HCT116 (cell line): ENCODE measurements around the gene ERC1. TPM values are rescaled to one million over a fixed set of nuclear protein-coding genes. Genes with fewer than 3 reads are reported as not detected.

Source experiments
- ATAC-seq: fragments of 200-7000 bp; cut with Tn5 transposase; 2 replicates; pipeline ENCODE4 v1.9.1; 2020; ENCODE audit warnings: mild to moderate bottlenecking, moderate library complexity
- BruUV-seq: library from RNA; stranded (reverse); fragments of 400-500 nt; replicated peaks from 2 replicates; lab custom pipeline; 2021; lab: Mats Ljungman, UMichigan
- CTCF ChIA-PET: fragments of 300-600 bp; sonication (Branson Sonifier 250); formaldehyde crosslinking; loops from one replicate; lab custom pipeline; 2021; ENCODE audit warnings: antibody characterized with exemption; lab: Charles Lee
- POLR2A ChIA-PET: fragments of 300-600, 350-600 bp; sonication (Branson Sonifier 250); formaldehyde crosslinking; loops from one replicate; lab custom pipeline; 2021; ENCODE audit warnings: antibody characterized with exemption; lab: Charles Lee
- RAD21 ChIA-PET, 2 experiments: fragments of 300-600 bp; sonication (Branson Sonifier 250); formaldehyde crosslinking; loops; one replicate each; lab custom pipeline; 2023; ENCODE audit warnings: low total read pairs in 2 of 2; ENCODE audit not compliant: uncharacterized antibody in 2 of 2, unreplicated experiment in 2 of 2, low non-redundant PET in 1 of 2; lab: Charles Lee
- DNase-seq: peaks from one replicate; pipeline ENCODE4 v3.0.0-alpha.2; 2010; ENCODE audit warnings: low read depth, low spot score
- H2AFZ ChIP-seq: fragments of 200-600 bp; shearing (Covaris generic), sonication (generic); 2 replicates; pipeline ENCODE4 v1.6.1; 2017; ENCODE audit warnings: low read depth, mixed run types, mixed read lengths, antibody characterized with exemption, low read length; ENCODE audit not compliant: poor library complexity, severe bottlenecking
- H3K27ac ChIP-seq: 2 replicates; pipeline ENCODE4 v1.5.1; 2012; ENCODE audit warnings: low read depth, low read length
- H3K27me3 ChIP-seq: fragments of 200-600 bp; sonication (generic); 2 replicates; pipeline ENCODE4 v1.6.1; 2016; ENCODE audit warnings: mixed run types, low read length, mixed read lengths; ENCODE audit not compliant: insufficient read depth
- H3K36me3 ChIP-seq, 2 experiments: fragments of 200-500 bp in 1 of 2; fragments of 200-600 bp in 1 of 2; sonication (Bioruptor generic) in 1 of 2; sonication (generic) in 1 of 2; 2 replicates each; pipeline versions ENCODE4 v1.5.1 to v1.6.1; 2014 to 2016; ENCODE audit warnings: low read length in 2 of 2, inconsistent platforms in 1 of 2, mixed read lengths in 1 of 2, mixed run types in 1 of 2; ENCODE audit not compliant: insufficient read depth in 2 of 2, control insufficient read depth in 1 of 2
- H3K4me1 ChIP-seq, 2 experiments: fragments of 200-600 bp in 1 of 2; sonication (generic) in 1 of 2; 2 replicates each; pipeline versions ENCODE4 v1.5.1 to v1.6.1; 2012 to 2017; ENCODE audit warnings: low read length in 2 of 2, inconsistent platforms in 1 of 2, mild to moderate bottlenecking in 1 of 2, mixed read lengths in 1 of 2, mixed run types in 1 of 2, moderate library complexity in 1 of 2; ENCODE audit not compliant: insufficient read depth in 2 of 2, control insufficient read depth in 1 of 2
- H3K4me2 ChIP-seq: fragments of 200-600 bp; sonication (generic); 2 replicates; pipeline ENCODE4 v1.6.1; 2017; ENCODE audit warnings: mixed run types, low read length, mixed read lengths
- H3K4me3 ChIP-seq, 2 experiments: fragments of 200-600 bp in 1 of 2; sonication (generic) in 1 of 2; replicated peaks in 1 of 2; 2 replicates each; pipeline ENCODE4 v1.5.1; 2011 to 2016; ENCODE audit warnings: low read length in 2 of 2, control low read depth in 1 of 2, low read depth in 1 of 2, mild to moderate bottlenecking in 1 of 2, mixed read lengths in 1 of 2, mixed run types in 1 of 2
- H3K79me2 ChIP-seq: fragments of 200-600 bp; sonication (generic); 2 replicates; pipeline ENCODE4 v1.6.1; 2017; ENCODE audit warnings: mild to moderate bottlenecking, mixed run types, low read length, moderate library complexity, mixed read lengths; ENCODE audit not compliant: insufficient read depth
- H3K9ac ChIP-seq: fragments of 200-600 bp; sonication (generic); 2 replicates; pipeline ENCODE4 v1.6.1; 2016; ENCODE audit warnings: low read length, mixed read lengths
- H3K9me2 ChIP-seq: fragments of 200-600 bp; sonication (generic), shearing (Covaris generic); 2 replicates; pipeline ENCODE4 v1.6.1; 2017; ENCODE audit warnings: mixed run types, mild to moderate bottlenecking, moderate library complexity; ENCODE audit not compliant: insufficient read depth
- H3K9me3 ChIP-seq, 2 experiments: fragments of 200-500 bp in 1 of 2; fragments of 200-600 bp in 1 of 2; sonication (Bioruptor generic) in 1 of 2; sonication (generic) in 1 of 2; 2 replicates each; pipeline ENCODE4 v1.6.1; 2014 to 2017; ENCODE audit warnings: low read length in 2 of 2, mixed read lengths in 2 of 2, inconsistent platforms in 1 of 2, low read depth in 1 of 2, mild to moderate bottlenecking in 1 of 2, mixed run types in 1 of 2, moderate library complexity in 1 of 2; ENCODE audit not compliant: control insufficient read depth in 1 of 2, insufficient read depth in 1 of 2
- H4K20me1 ChIP-seq: fragments of 200-600 bp; sonication (generic), shearing (Covaris generic); 2 replicates; pipeline ENCODE4 v1.6.1; 2017; ENCODE audit warnings: mixed run types, mild to moderate bottlenecking, moderate library complexity; ENCODE audit not compliant: insufficient read depth
- EGR1 ChIP-seq: IDR thresholded peaks from 2 replicates; pipeline ENCODE4 v1.6.1; 2012; ENCODE audit warnings: low read depth
- ELF1 ChIP-seq: IDR thresholded peaks from 2 replicates; pipeline ENCODE4 v1.6.1; 2012; ENCODE audit warnings: low read depth, borderline replicate concordance
- EZH2 ChIP-seq: fragments of 200-600 bp; sonication (generic); IDR thresholded peaks from 2 replicates; pipeline ENCODE4 v1.6.1; 2017; ENCODE audit warnings: antibody characterized with exemption, mixed run types
- JUND ChIP-seq: IDR thresholded peaks from 2 replicates; pipeline ENCODE4 v1.6.1; 2012
- MAX ChIP-seq: IDR thresholded peaks from 2 replicates; pipeline ENCODE4 v1.6.1; 2012
- POLR2A ChIP-seq: IDR thresholded peaks from 2 replicates; pipeline ENCODE4 v1.7.0; 2011; ENCODE audit warnings: borderline replicate concordance; ENCODE audit not compliant: insufficient read depth, insufficient read length; ENCODE audit errors: extremely low read depth
- POLR2AphosphoS5 ChIP-seq: IDR thresholded peaks from 2 replicates; pipeline ENCODE4 v1.6.1; 2011; ENCODE audit warnings: mild to moderate bottlenecking, low read depth, low read length, moderate library complexity
- REST ChIP-seq: IDR thresholded peaks from 2 replicates; pipeline ENCODE4 v1.6.1; 2012; ENCODE audit warnings: low read depth
- SRF ChIP-seq: IDR thresholded peaks from 2 replicates; pipeline ENCODE4 v1.6.1; 2012; ENCODE audit warnings: low read depth
- TCF7L2 ChIP-seq: IDR thresholded peaks from 2 replicates; pipeline ENCODE4 v1.7.0; 2011; ENCODE audit warnings: borderline replicate concordance, inconsistent platforms; ENCODE audit not compliant: insufficient read depth, insufficient read length; ENCODE audit errors: extremely low read depth
- YY1 ChIP-seq: IDR thresholded peaks from 2 replicates; pipeline ENCODE4 v1.6.1; 2011; ENCODE audit warnings: low read length, low read depth, moderate library complexity, mild to moderate bottlenecking; ENCODE audit not compliant: insufficient replicate concordance; ENCODE audit errors: extremely low read depth
- ZFX ChIP-seq: fragments of 450-650 bp; IDR thresholded peaks from 2 replicates; pipeline ENCODE4 v1.6.1; 2017
- intact Hi-C: fragments of 100-400 bp; cut with micrococcal nuclease; formaldehyde crosslinking; loops from 2 replicates; pipeline ENCODE4 v1.10.0; 2022
- total RNA-seq: library from RNA; stranded (reverse); gene quantifications from one replicate; pipeline ENCODE4 v1.2.1, GENCODE V29; 2021; ENCODE audit not compliant: unreplicated experiment
- TF ChIP-seq, protein P1 (sequence below), 3 experiments: fragments of 200-600 bp in 1 of 3; sonication (generic) in 1 of 3; IDR thresholded peaks in 2 of 3; conservative IDR thresholded peaks in 1 of 3; 2 replicates each; pipeline ENCODE4 v1.5.1; 2012 to 2017; ENCODE audit warnings: low read depth in 2 of 3, low read length in 2 of 3, antibody characterized with exemption in 1 of 3, borderline replicate concordance in 1 of 3, control low read depth in 1 of 3, mild to moderate bottlenecking in 1 of 3, mixed read lengths in 1 of 3, mixed run types in 1 of 3, moderate library complexity in 1 of 3; ENCODE audit not compliant: insufficient read depth in 1 of 3

Gene ERC1
- total RNA-seq, 1 experiment from 2014 or later: 41.9 TPM

- no peak for TF ChIP-seq REST
- TF ChIP-seq MAX: no peak
- TF ChIP-seq EGR1: no peak
- no peak for TF ChIP-seq POLR2A
These were observed 185.2 kb downstream of the ERC1 start (continued) for GRCh38 chr12:1176191-1176590.

DNA sequence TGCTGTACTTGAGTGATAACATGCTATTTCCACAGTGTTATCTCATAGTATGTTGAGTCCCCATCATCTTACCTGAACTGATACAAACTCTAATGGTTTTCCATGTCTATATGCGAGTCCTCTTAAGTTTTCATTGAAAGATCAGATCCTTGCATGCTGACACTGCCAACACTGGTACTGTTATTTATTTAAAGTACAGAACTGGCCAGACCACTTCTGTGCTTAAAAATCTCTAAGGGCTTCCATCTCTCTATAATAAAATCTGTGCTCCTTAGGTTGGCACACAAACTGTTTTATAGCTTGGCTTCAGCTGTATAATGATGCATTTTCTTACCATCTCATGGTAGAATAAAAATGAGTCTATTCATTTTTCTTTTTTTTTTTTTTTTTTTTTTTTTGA, 188.1 kb downstream of the ERC1 start:
- Histone ChIP-seq H3K27me3 (no peaks in the 10 kb centered on the region), H3K36me3 (no peaks in the 10 kb centered on the region), H3K27ac (no peak overlapping the region), H3K9me2 (no peaks in the 10 kb centered on the region), H2AFZ (no peak overlapping the region), H3K79me2 (no peaks in the 10 kb centered on the region), H4K20me1 (no peaks in the 10 kb centered on the region), H3K9ac (no peak overlapping the region), H3K4me3 (no peak overlapping the region), H3K9me3 (no peaks in the 10 kb centered on the region), H3K4me1 (peaks cover 2 to 5% of the 10 kb centered on the region in 2 experiments; a peak in 3 of 4 replicates), H3K4me2 (no peak overlapping the region)
- ATAC-seq (no peak), DNase-seq (no peak)
- no peak for TF ChIP-seq JUND
- no peak for TF ChIP-seq ZFX
- TF ChIP-seq, protein P1, sequence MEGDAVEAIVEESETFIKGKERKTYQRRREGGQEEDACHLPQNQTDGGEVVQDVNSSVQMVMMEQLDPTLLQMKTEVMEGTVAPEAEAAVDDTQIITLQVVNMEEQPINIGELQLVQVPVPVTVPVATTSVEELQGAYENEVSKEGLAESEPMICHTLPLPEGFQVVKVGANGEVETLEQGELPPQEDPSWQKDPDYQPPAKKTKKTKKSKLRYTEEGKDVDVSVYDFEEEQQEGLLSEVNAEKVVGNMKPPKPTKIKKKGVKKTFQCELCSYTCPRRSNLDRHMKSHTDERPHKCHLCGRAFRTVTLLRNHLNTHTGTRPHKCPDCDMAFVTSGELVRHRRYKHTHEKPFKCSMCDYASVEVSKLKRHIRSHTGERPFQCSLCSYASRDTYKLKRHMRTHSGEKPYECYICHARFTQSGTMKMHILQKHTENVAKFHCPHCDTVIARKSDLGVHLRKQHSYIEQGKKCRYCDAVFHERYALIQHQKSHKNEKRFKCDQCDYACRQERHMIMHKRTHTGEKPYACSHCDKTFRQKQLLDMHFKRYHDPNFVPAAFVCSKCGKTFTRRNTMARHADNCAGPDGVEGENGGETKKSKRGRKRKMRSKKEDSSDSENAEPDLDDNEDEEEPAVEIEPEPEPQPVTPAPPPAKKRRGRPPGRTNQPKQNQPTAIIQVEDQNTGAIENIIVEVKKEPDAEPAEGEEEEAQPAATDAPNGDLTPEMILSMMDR (IDR thresholded peaks at IDR 0.05 in 2 of 3, conservative IDR thresholded peaks at IDR 0.05 in 1 of 3; ENCODE audit: borderline replicate concordance in 1 of 3, insufficient read depth in 1 of 3, low read depth in 2 of 3, low read length in 2 of 3): no peak
- no peak for TF ChIP-seq POLR2AphosphoS5
- TF ChIP-seq ELF1: no peak
- no peak for TF ChIP-seq EZH2
- no peak for TF ChIP-seq YY1
- TF ChIP-seq TCF7L2: no peak
- no peak for TF ChIP-seq SRF
- TF ChIP-seq REST: no peak
- intact Hi-C loops: no loop called here
- RAD21 ChIA-PET: no interaction called here
- CTCF ChIA-PET: no interaction called here
- POLR2A ChIA-PET: no interaction called here
- BruUV-seq: no TSS peak
